Right renal cortex interstitium (tissue), 3 donors: ENCODE measurements around the gene PXYLP1. TPM values are rescaled to one million over a fixed set of nuclear protein-coding genes. Genes with fewer than 3 reads are reported as not detected.
"Not testable (repeated sequence)": the region's sequence is repeated elsewhere in the genome, so short reads cannot be mapped to it uniquely, and the experiment has no call there.

Experiments
- DNase-seq, 3 donors: peaks; one replicate each; pipeline ENCODE4 v3.0.0-alpha.2; 2013; ENCODE audit warnings: low read depth in 3 of 3, low spot score in 2 of 3
- polyA plus RNA-seq, 3 donors: library from polyadenylated mRNA; unstranded; fragments of 120-200 nt; gene quantifications; one replicate each; pipeline ENCODE4 v1.2.1, GENCODE V29; 2013; ENCODE audit not compliant: insufficient read length in 3 of 3

PXYLP1 gene
- polyA plus RNA-seq, 3 donors, result 32.7 to 42.0 (median 41.8) TPM

GRCh38 chr3:141314415-141314814 lies 82.8 kb downstream of the PXYLP1 start:
- not testable (repeated sequence) for DNase-seq

- no peak for DNase-seq
These were observed 85.2 kb downstream of the PXYLP1 start for GRCh38 chr3:141316851-141317250.

- no peak for DNase-seq
These were observed 88.9 kb downstream of the PXYLP1 start for GRCh38 chr3:141320399-141321108.

- DNase-seq, result no peak
These were observed 89.5 kb downstream of the PXYLP1 start for GRCh38 chr3:141321109-141321497.

- no peak for DNase-seq
These were observed 92.5 kb downstream of the PXYLP1 start for GRCh38 chr3:141323936-141324704.

- DNase-seq, result peak in 1 of 3 donors; percentile 5
These were observed 94.5 kb downstream of the PXYLP1 start for GRCh38 chr3:141326123-141326522.

GRCh38 chr3:141326626-141327025 lies 95.0 kb downstream of the PXYLP1 start:
- DNase-seq, result no peak

GRCh38 chr3:141328286-141329166 lies 96.9 kb downstream of the PXYLP1 start:
- DNase-seq, result no peak

- DNase-seq, result no peak
These were observed 98.6 kb downstream of the PXYLP1 start for GRCh38 chr3:141330235-141330634.

- DNase-seq, result no peak
These were observed 99.2 kb downstream of the PXYLP1 start for GRCh38 chr3:141330718-141331376.

- DNase-seq, result no peak
These were observed 100.0 kb downstream of the PXYLP1 start for GRCh38 chr3:141331377-141332318.

- DNase-seq, result no peak
These were observed 100.8 kb downstream of the PXYLP1 start for GRCh38 chr3:141332416-141332815.

GRCh38 chr3:141333836-141334626 lies 102.4 kb downstream of the PXYLP1 start:
- DNase-seq, result no peak

GRCh38 chr3:141334627-141335250 lies 103.1 kb downstream of the PXYLP1 start:
- DNase-seq, result no peak

GRCh38 chr3:141335531-141336061 lies 104.0 kb downstream of the PXYLP1 start:
- no peak for DNase-seq

- DNase-seq, result no peak
These were observed 105.3 kb downstream of the PXYLP1 start for GRCh38 chr3:141336672-141337522.

GRCh38 chr3:141337523-141337854 lies 105.9 kb downstream of the PXYLP1 start:
- no peak for DNase-seq
